Hematopoietic multipotent progenitor cell treated with erythropoietin and hydrocortisone succinate and interleukin-3 and kit ligand, for 8 days (in vitro differentiated cells): Measurements from ENCODE around the gene TBXT.
"Not testable (repeated sequence)": the region's sequence is repeated elsewhere in the genome, so short reads cannot be mapped to it uniquely, and the experiment has no call there.

Experiments
- DNase-seq: peaks from one replicate; pipeline ENCODE4 v3.0.0-alpha.2; 2015

Gene TBXT

DNA sequence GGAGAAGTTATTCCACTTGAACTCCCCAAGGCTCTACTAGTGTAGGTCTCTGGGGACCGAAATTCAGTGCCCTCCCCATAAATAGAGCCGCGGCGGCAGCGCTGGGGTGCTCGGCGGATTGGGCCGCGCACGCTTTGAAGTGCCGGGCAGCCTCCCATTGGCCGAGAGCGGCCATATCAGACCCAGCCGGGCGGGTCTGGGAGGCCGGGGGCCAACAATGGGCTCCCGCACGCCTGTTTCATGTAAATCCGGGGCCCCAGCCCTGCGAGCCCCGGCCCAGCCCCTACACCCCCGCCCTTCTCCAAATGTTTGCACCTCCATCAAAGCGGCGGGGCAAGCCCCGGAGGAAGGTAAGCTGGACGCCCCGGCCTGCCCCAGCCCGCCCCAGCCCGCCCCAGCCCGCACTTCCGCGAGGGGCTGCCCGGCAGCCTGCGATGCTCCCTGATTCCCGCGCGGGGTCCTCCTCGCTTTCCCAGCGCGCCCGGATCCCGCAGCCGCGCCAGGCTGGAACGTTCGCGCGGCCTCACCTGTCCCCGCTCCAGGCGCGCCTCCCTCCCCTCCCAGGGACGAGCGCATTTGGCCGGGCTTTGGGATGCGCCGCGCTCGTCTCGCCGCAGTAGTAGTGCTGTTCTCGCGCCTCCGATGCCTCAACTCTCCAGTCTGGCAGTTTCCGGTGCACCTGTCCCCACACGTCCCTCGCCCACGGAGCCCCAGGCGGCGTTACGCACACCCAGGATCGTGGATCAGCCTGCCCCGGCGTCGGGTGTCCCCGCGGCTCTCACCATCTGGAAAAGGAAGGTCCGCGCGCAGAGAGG, at the start of gene TBXT:
Gene TBXT (minus strand): TSS at position 51 of the 815 bp plus-strand sequence. CDS start 260 bp downstream, outside the sequence.
- no peak for DNase-seq

DNA sequence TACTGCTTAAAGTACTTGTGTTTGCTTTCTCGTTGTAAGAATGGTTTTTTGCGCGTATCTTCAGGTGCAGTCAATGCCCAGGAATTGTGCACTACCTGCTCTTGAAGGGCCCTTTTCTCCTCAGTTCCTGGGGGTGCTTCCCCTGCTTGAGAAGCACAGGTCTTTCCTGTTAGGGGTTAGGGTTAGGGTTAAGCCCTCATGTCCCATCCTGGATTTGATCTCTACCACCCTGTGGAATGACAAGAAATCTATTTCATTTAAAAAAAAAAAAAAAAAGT, 39.6 kb upstream of the TBXT start:
- no peak for DNase-seq

GRCh38 chr6:166206510-166207283, 39.0 kb upstream of the TBXT start:
- DNase-seq: peak; percentile 12

DNA sequence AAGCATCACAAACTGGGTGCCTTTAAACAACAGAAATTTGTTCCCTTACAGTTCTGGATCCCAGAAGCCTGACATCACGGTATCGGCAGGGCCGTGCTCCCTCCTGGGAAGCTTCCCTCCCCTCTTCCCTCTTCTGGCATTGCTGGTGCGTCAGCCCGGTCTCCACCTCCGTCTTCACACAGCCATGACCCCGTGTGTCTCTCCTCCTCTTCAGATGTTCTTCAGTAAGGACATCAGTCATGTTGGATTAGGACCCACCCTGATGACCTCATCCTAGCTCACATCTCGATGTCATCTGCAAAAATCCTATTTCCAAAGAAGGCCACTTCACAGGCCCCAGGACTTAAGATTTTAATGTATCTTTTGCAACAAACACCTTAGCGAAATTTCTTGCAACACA, 38.4 kb upstream of the TBXT start:
- DNase-seq: no peak

DNA sequence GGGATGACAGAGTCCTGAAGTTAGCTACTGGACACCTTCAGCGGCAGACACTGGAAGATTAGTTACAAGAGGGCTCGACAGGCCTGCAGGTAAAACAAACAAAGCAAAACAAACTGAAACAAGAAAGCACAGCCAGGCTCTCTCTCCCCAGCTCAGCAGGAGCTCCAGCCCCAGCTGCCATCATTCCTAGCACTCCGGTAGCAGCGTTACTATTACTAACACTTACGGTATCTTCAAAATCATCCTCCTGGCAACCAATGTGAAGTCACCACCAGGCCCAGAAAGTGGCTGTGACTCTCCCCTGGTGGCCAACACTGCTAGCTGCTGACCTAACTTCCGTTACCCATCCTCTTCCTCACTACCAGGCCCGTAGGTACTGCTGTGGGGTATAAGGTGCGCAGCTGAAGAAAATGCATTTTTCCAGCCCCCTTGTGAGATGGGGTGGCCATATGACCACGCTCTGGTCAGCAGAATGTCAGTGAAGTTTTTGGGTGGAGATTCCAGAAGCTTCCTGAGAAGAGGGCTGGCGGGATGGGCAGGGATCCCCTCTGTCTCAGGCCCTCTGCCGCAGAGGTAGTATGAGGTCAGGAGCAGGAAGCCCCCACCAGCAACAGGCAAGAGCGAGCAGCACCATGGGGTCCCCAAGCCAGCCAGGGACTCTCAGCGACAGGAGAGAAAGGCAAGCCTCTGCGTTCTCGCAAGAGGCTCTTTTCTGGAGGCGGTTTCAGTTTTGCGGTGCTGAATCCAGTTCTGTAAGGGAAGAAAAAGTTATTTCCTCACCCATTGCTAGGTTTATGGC, 37.4 kb upstream of the TBXT start:
- no peak for DNase-seq

DNA sequence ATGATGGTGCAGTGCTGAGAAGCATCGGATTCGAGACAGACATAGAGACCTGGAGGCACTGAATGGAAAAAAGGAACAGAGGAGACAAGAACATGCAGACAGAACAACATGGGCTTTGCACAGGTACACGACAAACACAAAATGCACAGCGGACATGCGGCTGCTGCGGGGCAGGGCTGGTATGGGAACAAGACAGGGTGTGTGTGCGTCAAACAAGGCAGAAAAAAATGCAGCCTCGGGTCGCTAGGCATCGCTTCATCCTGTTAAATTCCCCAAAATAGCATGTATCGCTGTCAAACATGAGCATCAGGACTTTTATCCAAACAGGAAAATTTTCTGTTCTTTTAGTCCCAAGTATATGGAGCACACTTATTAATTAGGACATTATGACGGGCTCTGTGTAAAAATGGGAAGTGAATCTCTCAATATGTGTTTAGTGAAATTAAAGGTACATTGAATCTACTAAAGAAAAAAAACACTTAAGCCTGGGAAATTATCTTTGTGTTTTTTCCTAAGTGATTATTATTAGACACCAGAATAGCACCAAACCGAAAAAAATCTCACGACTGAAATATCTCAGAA, 36.1 kb upstream of the TBXT start:
- DNase-seq: no peak

DNA sequence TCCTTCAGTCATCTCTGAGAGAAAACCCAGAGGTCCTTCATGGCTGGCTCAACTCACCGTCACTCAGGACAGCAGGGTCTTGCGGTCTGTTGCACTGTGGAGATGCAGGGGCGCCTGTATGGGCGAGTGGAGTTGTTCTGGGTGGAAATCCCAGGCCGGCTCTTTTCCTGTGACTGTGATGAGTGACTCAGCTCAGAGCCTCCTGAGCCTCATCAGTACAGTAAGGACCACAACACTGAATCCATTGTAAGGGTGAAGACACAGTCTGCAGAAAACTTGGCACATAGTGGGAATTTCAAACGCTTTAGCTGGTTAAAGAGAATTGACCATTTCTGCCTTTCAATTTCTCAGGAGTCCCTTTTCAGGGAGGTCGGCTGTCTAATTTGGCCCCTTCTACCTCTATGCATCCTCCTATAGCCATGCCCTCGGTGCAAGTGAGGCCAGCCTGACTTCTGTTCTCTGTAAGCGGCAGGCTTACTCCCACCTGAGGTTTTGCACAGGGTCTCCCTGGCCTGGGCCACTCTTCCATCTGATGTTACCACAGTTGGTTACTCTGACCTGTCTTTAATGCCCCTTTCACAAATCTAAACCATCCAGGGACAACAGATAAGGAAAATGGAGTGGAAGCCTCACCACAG, 35.5 kb upstream of the TBXT start:
- DNase-seq: no peak

- no peak for DNase-seq
These were observed 34.7 kb upstream of the TBXT start for GRCh38 chr6:166202321-166202733.

GRCh38 chr6:166201878-166202277, 34.2 kb upstream of the TBXT start:
- no peak for DNase-seq

- no peak for DNase-seq
These were observed 29.7 kb upstream of the TBXT start for GRCh38 chr6:166197361-166197760.

GRCh38 chr6:166195860-166196238, 28.2 kb upstream of the TBXT start:
- DNase-seq: no peak

GRCh38 chr6:166194914-166195859, 27.5 kb upstream of the TBXT start:
- DNase-seq: no peak

DNA sequence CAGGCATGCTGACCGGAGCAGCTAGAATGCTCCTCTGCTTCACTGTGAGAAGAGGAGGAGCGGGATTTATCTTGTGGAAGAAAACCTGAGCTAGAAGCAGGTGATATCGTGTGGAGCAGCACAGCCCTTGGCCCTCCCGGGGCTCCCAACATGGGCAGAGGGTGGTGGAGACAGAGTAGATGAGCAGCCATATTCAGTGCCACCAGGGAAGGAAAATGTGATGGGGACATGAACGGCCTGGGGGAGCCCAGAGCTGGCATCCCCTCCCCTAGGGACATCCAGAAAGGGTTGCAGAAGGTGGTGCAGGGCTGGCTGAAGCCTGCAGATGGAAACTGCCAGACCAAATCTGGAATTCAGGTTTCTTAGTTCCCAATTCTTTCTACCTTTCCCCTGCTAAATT, 24.9 kb upstream of the TBXT start:
- DNase-seq: no peak

DNA sequence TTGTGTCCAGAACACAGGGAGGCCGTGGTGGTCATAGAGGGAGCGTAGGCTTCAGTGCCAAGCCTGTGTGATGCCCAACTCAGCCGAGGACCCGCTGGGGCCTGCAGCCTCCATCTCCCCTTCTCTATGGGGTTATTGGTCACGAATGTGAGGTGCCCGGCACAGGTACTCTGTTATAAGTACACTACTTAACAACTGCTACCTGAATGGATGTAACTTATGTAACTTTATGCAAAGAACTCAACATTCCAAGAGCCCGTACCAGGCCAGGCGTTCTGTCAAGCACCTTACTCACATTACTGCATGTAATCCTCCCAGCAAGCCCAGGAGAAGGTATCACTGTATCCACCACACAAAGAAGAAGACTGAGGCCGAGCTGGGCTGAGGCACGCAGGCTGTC, 24.5 kb upstream of the TBXT start:
- no peak for DNase-seq

- no peak for DNase-seq
These were observed 12.1 kb upstream of the TBXT start for GRCh38 chr6:166179704-166180103.

- DNase-seq: no peak
These were observed 8.5 kb upstream of the TBXT start for GRCh38 chr6:166176106-166176505.

DNA sequence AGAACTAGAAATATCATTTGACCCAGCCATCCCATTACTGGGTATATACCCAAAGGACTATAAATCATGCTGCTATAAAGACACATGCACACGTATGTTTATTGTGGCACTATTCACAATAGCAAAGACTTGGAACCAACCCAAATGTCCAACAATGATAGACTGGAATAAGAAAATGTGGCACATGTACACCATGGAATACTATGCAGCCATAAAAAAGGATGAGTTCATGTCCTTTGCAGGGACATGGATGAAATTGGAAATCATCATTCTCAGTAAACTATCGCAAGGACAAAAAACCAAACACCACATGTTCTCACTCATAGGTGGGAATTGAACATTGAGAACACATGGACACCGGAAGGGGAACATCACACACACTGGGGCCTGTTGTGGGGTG, 7.4 kb upstream of the TBXT start:
- DNase-seq: not testable (repeated sequence)

DNA sequence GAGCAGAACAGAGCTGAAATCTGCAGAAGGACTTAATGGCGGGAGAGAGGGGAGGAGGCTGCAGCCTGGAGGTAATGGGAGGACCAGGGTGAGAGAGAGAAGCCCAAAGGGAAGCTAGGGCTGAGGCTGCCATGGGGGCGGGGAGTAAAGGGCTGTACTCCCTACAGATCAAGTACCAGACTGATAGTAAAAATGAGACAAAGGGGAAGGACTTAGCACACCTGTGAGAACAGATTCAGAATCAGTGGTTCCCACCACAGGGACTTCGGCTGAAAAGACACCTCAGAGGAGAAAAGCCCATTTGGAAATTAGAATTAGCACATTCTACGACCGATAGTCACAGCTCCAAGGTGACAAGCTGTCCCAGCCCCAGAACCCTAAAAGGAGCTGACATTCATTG, 6.4 kb upstream of the TBXT start:
- no peak for DNase-seq

GRCh38 chr6:166173281-166173951, 5.8 kb upstream of the TBXT start:
- DNase-seq: no peak

DNA sequence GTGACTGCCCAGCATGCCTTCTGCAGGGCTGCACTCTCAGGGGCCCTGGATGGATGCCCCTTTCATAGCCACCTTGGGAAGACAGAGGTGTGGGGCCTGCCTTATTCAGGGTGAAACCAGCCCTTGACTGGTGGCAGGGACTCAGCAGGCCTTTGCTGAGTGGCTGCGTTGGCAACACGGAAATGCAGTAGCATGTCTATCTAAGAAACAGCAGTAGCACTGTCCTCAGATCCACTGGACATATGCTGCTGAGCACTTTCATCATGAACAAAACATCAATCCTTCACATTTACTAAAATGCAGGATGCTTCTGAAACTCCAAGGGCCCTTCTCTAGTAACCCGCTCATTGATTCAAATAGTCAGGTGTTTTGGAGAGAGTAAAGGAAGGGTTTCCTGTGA, 4.9 kb upstream of the TBXT start:
- DNase-seq: no peak
